CD14-positive monocyte (primary cell): Measurements from ENCODE around the gene KCNMA1. TPM values are rescaled to one million over a fixed set of nuclear protein-coding genes. Genes with fewer than 3 reads are reported as not detected.

Experiments used
- DNase-seq, 3 donors: peaks; one replicate each; pipeline ENCODE4 v3.0.0-alpha.2; 2011 to 2022
- H2AFZ ChIP-seq: 2 replicates; pipeline ENCODE4 v1.6.0; 2012; ENCODE audit warnings: mild to moderate bottlenecking, low read depth, low read length, inconsistent platforms; ENCODE audit not compliant: insufficient read depth, poor library complexity, severe bottlenecking
- H3K27ac ChIP-seq, 2 donors: 1 replicate in 1 of 2; 2 replicates in 1 of 2; pipeline ENCODE4 v1.5.1; 2012 to 2013; ENCODE audit warnings: low read length in 2 of 2, control low read depth in 1 of 2, inconsistent platforms in 1 of 2, low read depth in 1 of 2, mild to moderate bottlenecking in 1 of 2
- H3K27me3 ChIP-seq, 2 donors: one replicate each; pipeline versions ENCODE4 v1.6.0 to v1.6.1; 2011 to 2013; ENCODE audit warnings: low read length in 2 of 2; ENCODE audit not compliant: control insufficient read depth in 2 of 2, insufficient read depth in 2 of 2
- H3K36me3 ChIP-seq, 2 donors: replicated peaks in 1 of 2; 1 replicate in 1 of 2; 2 replicates in 1 of 2; pipeline versions ENCODE4 v1.5.1 to v1.6.1; 2012 to 2013; ENCODE audit warnings: low read length in 2 of 2, control low read depth in 1 of 2, inconsistent platforms in 1 of 2, mild to moderate bottlenecking in 1 of 2; ENCODE audit not compliant: insufficient read depth in 2 of 2, control insufficient read depth in 1 of 2
- H3K4me1 ChIP-seq, 2 donors: 1 replicate in 1 of 2; 2 replicates in 1 of 2; pipeline versions ENCODE4 v1.5.1 to v1.6.1; 2012 to 2013; ENCODE audit warnings: low read length in 2 of 2, control low read depth in 1 of 2, inconsistent platforms in 1 of 2, mild to moderate bottlenecking in 1 of 2, moderate library complexity in 1 of 2; ENCODE audit not compliant: insufficient read depth in 2 of 2, control insufficient read depth in 1 of 2
- H3K4me2 ChIP-seq: replicated peaks from 2 replicates; pipeline ENCODE3; 2012; ENCODE audit warnings: low read length, moderate library complexity, mild to moderate bottlenecking; ENCODE audit not compliant: poor library complexity, severe bottlenecking; ENCODE audit errors: extremely low read depth
- H3K4me3 ChIP-seq, 3 experiments: fragments of 200-600 bp in 1 of 3; sonication (generic) in 1 of 3; replicated peaks in 1 of 3; 1 replicate in 2 of 3; 2 replicates in 1 of 3; pipeline ENCODE4 v1.5.1; 2011 to 2013; ENCODE audit warnings: low read length in 3 of 3, mild to moderate bottlenecking in 3 of 3, control low read depth in 2 of 3, low read depth in 2 of 3, inconsistent platforms in 1 of 3, moderate library complexity in 1 of 3
- H3K79me2 ChIP-seq: 2 replicates; pipeline ENCODE4 v1.6.0; 2012; ENCODE audit warnings: mild to moderate bottlenecking, control low read depth, inconsistent platforms, low read length, moderate library complexity; ENCODE audit not compliant: insufficient read depth
- H3K9ac ChIP-seq: 2 replicates; pipeline ENCODE4 v1.6.0; 2017; ENCODE audit warnings: low read length, mild to moderate bottlenecking; ENCODE audit not compliant: insufficient read depth, poor library complexity, severe bottlenecking
- H3K9me3 ChIP-seq, 2 donors: replicated peaks in 1 of 2; 1 replicate in 1 of 2; 2 replicates in 1 of 2; pipeline versions ENCODE4 v1.5.1 to v1.6.1; 2012 to 2013; ENCODE audit warnings: low read length in 2 of 2, control low read depth in 1 of 2; ENCODE audit not compliant: control insufficient read depth in 1 of 2, insufficient read depth in 1 of 2
- H4K20me1 ChIP-seq: 2 replicates; pipeline ENCODE4 v1.6.0; 2012; ENCODE audit warnings: mild to moderate bottlenecking, low read length, control low read depth, moderate library complexity; ENCODE audit not compliant: insufficient read depth
- H3K27ac Mint-ChIP-seq, 7 donors: one replicate each; pipeline ENCODE4 v1.8.0; 2020; ENCODE audit warnings: mild to moderate bottlenecking in 7 of 7, mixed read lengths in 7 of 7, moderate library complexity in 6 of 7, inconsistent platforms in 2 of 7
- H3K27me3 Mint-ChIP-seq, 3 donors: one replicate each; pipeline ENCODE4 v1.8.0; 2021 to 2022; ENCODE audit warnings: low read depth in 3 of 3, mild to moderate bottlenecking in 3 of 3, mixed read lengths in 3 of 3, moderate library complexity in 3 of 3, inconsistent platforms in 1 of 3
- H3K36me3 Mint-ChIP-seq, 2 donors: one replicate each; pipeline ENCODE4 v1.8.0; 2020; ENCODE audit warnings: mixed read lengths in 2 of 2, inconsistent platforms in 1 of 2, mild to moderate bottlenecking in 1 of 2
- H3K4me1 Mint-ChIP-seq: one replicate; pipeline ENCODE4 v1.8.0; 2020; ENCODE audit warnings: mild to moderate bottlenecking, mixed read lengths
- H3K4me3 Mint-ChIP-seq, 2 donors: one replicate each; pipeline ENCODE4 v1.8.0; 2020; ENCODE audit warnings: mild to moderate bottlenecking in 2 of 2, mixed read lengths in 2 of 2, moderate library complexity in 1 of 2
- H3K9me3 Mint-ChIP-seq, 7 donors: one replicate each; pipeline ENCODE4 v1.8.0; 2020 to 2022; ENCODE audit warnings: mixed read lengths in 7 of 7, mild to moderate bottlenecking in 6 of 7, moderate library complexity in 6 of 7, inconsistent platforms in 2 of 7
- WGBS: methylation state at CpG from one replicate; pipeline ENCODE4 v1.1.5; 2013; ENCODE audit warnings: missing lambda C conversion rate; ENCODE audit not compliant: insufficient coverage; 5-methylcytosine and 5-hydroxymethylcytosine counted together
- intact Hi-C, 2 donors: fragments of 100-400 bp; cut with micrococcal nuclease; formaldehyde crosslinking; loops; one replicate each; pipeline versions ENCODE4 v1.15.0 to v1.15.1; 2023
- polyA plus RNA-seq, 3 donors: library from polyadenylated mRNA; depleted of rRNA in 1 of 3; unstranded in 2 of 3; stranded (reverse) in 1 of 3; fragments of 300-500 nt in 2 of 3; fragments of >200 nt in 1 of 3; fragmentation: Illumina TruSeq in 2 of 3; gene quantifications; 1 replicate in 2 of 3; 2 replicates in 1 of 3; pipeline ENCODE4 v1.2.3, GENCODE V29; 2012 to 2021
- TF ChIP-seq, protein P1 (sequence below): fragments of 200-600 bp; IDR thresholded peaks from one replicate; pipeline ENCODE4 v1.8.0; 2022; ENCODE audit warnings: antibody characterized with exemption, mild to moderate bottlenecking

KCNMA1 gene
- polyA plus RNA-seq, 3 donors, result 0.11 to 1.0 TPM; not detected in 1

- TF ChIP-seq, protein P1, sequence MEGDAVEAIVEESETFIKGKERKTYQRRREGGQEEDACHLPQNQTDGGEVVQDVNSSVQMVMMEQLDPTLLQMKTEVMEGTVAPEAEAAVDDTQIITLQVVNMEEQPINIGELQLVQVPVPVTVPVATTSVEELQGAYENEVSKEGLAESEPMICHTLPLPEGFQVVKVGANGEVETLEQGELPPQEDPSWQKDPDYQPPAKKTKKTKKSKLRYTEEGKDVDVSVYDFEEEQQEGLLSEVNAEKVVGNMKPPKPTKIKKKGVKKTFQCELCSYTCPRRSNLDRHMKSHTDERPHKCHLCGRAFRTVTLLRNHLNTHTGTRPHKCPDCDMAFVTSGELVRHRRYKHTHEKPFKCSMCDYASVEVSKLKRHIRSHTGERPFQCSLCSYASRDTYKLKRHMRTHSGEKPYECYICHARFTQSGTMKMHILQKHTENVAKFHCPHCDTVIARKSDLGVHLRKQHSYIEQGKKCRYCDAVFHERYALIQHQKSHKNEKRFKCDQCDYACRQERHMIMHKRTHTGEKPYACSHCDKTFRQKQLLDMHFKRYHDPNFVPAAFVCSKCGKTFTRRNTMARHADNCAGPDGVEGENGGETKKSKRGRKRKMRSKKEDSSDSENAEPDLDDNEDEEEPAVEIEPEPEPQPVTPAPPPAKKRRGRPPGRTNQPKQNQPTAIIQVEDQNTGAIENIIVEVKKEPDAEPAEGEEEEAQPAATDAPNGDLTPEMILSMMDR, result no peak
- intact Hi-C loops, result no loop called here
- H4K20me1 ChIP-seq, result no peaks in the 10 kb centered on the region
- H3K4me1 ChIP-seq, result no peaks in the 10 kb centered on the region
- no peak overlapping the region for H3K4me3 Mint-ChIP-seq
- no peaks in the 10 kb centered on the region for H3K79me2 ChIP-seq
- no peaks in the 10 kb centered on the region for H3K36me3 Mint-ChIP-seq
- peaks cover 11 to 17% (median 12%) of the 10 kb centered on the region in 3 donors for H3K27me3 Mint-ChIP-seq
- no peak for DNase-seq
- no peak overlapping the region for H2AFZ ChIP-seq
- no peaks in the 10 kb centered on the region for H3K9me3 ChIP-seq
- no peaks in the 10 kb centered on the region for H3K27me3 ChIP-seq
- no peak overlapping the region for H3K4me3 ChIP-seq
- no peak overlapping the region for H3K9ac ChIP-seq
- no peaks in the 10 kb centered on the region for H3K36me3 ChIP-seq
- no peak overlapping the region for H3K4me2 ChIP-seq
- H3K9me3 Mint-ChIP-seq, result no peaks in the 10 kb centered on the region
- H3K4me1 Mint-ChIP-seq, result no peaks in the 10 kb centered on the region
- H3K27ac ChIP-seq, result no peak overlapping the region
- WGBS, result 100% methylated on average over 1 of the region's 2 CpGs
- H3K27ac Mint-ChIP-seq, result no peak overlapping the region
These were observed 151.8 kb downstream of the KCNMA1 start for GRCh38 chr10:77485847-77486246.

GRCh38 chr10:77482072-77482471 lies 155.5 kb downstream of the KCNMA1 start:
- no peak overlapping the region for H3K4me2 ChIP-seq
- no peaks in the 10 kb centered on the region for H3K4me1 ChIP-seq
- H3K27ac ChIP-seq, result no peak overlapping the region
- WGBS, result 85% methylated on average over 2 of the region's 2 CpGs
- TF ChIP-seq, protein P1, result no peak
- Mint-ChIP-seq H3K4me3 (no peak overlapping the region), H3K4me1 (no peaks in the 10 kb centered on the region), H3K9me3 (no peaks in the 10 kb centered on the region), H3K27me3 (peaks cover 6 to 21% (median 19%) of the 10 kb centered on the region in 3 donors), H3K27ac (no peak overlapping the region), H3K36me3 (no peaks in the 10 kb centered on the region)
- H3K79me2 ChIP-seq, result no peaks in the 10 kb centered on the region
- peaks cover 0 to 2% of the 10 kb centered on the region in 2 donors for H3K27me3 ChIP-seq
- intact Hi-C loops, result no loop called here
- no peaks in the 10 kb centered on the region for H3K36me3 ChIP-seq
- no peak overlapping the region for H3K9ac ChIP-seq
- no peaks in the 10 kb centered on the region for H3K9me3 ChIP-seq
- H2AFZ ChIP-seq, result no peak overlapping the region
- no peak overlapping the region for H3K4me3 ChIP-seq
- DNase-seq, result no peak
- H4K20me1 ChIP-seq, result no peaks in the 10 kb centered on the region
